ENCODE results near the gene KLHL11.
A peak's percentile ranks its signal among the peaks of the same experiment; 100 is the strongest.
"Not testable (repeated sequence)": the region's sequence is repeated elsewhere in the genome, so short reads cannot be mapped to it uniquely, and the experiment has no call there.

KLHL11 gene

DNA sequence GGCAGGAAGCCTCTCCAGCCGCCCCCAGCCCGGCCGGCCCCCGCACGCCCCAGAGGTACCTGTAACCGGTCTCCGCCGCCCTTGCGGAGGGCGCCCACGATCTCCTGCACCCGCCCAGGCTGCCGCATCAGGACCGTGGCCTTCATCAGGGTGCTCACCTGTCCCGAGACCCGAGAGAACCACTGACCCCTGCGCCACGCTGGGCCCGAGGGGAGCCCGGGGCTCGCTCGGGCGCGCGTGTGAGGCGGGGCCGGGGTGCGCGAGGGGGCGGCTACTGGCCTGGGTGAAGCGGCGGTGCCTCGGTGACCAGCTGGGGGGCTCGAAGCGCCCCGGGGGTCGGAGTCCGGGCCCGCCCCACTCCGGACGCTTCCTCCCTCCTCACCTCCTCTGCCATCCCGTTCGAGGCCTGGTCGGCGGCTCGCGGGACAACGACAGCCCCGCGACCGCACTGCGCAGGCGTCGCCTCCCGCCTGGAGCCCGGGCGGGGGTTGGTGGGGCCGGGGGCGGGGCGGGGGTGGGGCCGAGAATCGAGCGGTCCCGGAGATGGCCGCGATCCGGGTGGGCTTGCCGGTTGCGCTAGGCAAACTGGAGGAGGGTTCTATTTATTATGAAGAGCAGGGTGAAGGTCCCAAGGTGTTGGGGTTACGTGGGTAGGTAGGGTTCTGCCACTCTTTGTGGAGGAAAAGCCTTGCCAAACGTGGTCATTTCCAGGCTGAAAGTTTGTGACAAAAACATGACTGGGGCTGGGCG, 29.2 kb downstream of the KLHL11 start, which contains the start of gene NT5C3B:
Gene NT5C3B, minus strand, starts transcription at position 433 of the 750 bp plus-strand sequence. Its CDS starts 39 bp downstream, at position 394.
- peak; percentile 59 for DNase-seq

DNA sequence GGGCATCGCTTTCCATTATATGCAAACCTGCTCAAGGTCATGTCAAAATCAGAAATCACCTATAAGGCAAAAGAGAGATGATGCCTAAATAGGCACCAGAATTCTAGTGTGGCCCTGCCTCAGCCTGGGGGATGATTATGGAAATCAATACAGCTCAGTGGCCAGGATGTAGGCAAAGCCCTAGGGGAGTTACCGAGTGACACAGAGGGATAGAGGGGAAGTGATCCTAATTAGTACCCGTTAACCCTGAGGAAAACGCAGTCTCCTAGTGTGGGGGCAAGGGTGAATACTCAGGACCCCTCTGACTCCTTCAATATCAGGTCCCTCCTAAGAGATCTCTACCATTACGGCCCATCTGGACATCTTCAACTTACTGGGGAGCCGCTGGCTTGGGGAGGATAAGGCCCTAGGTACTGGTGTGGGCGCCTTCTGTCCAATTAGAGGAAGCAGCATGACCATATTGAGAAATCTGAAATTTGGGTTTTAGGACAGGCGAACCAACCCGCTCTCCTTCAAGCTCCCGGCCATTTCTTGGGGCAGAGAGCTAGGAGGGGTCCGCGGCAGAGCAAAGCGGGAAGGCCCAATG, 29.9 kb downstream of the KLHL11 start:
- no peak for DNase-seq

DNA sequence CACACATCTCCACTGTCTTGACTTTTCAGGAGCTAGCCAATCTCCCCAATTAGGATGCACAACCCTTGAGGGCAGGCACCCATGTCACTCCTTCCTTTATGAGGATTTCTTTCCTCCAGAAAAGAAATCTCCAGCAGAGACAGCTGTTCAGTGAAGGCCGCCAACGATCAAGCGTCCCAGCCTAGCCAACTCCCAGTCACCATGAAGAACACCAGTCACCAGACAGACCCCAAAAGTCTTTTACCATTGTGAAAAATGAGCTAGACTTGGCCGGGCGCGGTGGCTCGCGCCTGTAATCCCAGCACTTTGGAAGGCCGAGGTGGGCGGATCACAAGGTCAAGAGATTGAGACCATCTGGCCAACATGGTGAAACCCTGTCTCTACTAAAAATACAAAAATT, 35.3 kb downstream of the KLHL11 start:
- DNase-seq: not testable (repeated sequence)

DNA sequence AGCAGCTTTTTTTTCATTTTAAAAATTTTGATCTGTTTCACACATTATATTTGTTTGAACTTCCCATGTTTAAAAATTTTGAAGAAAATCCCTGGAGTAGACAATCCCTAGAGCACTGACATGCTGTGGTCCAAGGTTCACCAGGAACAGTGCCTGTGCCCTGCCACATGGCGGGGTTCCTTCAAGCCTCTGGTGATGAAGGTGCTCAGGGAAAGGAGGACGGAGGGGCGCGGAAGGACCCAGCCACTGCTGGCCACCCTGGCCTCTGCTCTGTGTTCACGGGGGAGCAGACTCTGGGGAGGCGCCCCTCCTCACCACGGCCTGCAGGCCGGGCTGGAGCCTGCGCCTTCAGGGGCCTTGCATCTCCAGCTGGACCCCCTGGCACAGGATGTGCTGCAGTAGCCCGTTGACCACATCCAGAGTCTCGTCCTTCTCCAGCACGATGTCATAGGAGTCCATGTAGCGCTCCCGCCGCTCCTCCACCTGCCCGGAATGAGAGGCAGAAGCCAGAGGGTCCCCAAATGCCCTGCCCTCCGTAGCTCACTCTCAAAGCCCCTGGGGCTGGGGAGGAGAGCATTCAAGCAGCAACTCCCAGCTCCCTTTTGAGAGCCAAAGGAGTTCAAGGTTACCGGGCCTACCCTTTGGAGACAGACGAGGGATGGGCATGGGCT, 39.9 kb downstream of the KLHL11 start:
- no peak for DNase-seq

DNA sequence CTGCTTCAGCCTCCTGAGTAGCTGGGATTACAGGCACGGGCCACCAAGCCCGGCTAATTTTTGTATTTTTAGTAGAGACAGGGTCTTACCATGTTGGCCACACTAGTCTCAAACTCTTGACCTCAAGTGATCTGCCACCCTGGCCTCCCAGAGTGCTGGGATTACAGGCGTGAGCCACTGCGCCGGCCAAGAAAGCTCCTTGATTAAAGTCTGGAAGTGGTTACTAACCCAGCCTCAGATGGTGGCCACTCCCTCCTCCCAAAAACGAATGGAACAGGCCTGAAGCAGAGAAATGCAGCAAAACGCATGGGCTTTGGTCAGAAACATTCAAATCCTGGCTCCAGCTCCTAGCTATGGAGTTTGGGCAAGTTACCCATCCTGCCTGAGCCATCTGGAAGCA, 41.1 kb downstream of the KLHL11 start:
- DNase-seq: no peak

DNA sequence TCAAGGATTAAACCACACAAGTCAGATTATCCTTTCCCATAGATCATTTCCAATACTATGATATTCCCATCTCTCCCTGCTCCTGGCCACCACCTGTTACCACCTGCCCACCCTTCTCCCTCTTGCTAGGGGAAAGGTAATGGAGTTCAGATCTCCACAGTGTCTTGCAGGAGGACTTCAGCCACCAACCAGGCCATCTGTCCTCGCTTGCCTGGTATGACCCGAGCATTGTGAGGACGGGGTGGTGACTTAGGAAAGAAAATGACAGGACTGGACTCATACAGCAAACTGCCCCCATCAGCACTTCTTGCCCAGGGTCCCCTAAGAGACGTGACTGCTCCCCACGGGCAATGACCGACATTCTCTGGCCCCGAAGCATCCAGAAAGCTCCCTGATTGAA, 41.6 kb downstream of the KLHL11 start:
- no peak for DNase-seq

DNA sequence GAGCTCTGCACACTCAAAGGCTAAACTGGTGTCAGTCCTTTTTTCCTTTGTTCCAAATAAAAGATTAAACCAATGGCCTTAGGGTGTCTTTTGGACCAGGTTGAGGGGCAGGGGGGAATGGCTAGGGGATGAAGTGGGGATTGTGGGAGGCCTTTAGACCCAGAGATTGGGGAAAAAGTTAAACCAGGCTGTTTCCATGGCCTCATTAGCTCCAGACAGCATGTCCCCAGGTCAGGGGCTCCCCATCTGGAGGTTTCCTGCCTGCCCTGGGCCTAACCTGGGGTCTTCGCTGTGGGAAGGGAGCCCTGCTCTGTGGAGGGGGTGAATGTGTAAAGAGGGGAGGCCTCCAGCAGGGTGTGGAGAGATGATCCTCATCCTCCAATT, 42.1 kb downstream of the KLHL11 start:
- DNase-seq: no peak

DNA sequence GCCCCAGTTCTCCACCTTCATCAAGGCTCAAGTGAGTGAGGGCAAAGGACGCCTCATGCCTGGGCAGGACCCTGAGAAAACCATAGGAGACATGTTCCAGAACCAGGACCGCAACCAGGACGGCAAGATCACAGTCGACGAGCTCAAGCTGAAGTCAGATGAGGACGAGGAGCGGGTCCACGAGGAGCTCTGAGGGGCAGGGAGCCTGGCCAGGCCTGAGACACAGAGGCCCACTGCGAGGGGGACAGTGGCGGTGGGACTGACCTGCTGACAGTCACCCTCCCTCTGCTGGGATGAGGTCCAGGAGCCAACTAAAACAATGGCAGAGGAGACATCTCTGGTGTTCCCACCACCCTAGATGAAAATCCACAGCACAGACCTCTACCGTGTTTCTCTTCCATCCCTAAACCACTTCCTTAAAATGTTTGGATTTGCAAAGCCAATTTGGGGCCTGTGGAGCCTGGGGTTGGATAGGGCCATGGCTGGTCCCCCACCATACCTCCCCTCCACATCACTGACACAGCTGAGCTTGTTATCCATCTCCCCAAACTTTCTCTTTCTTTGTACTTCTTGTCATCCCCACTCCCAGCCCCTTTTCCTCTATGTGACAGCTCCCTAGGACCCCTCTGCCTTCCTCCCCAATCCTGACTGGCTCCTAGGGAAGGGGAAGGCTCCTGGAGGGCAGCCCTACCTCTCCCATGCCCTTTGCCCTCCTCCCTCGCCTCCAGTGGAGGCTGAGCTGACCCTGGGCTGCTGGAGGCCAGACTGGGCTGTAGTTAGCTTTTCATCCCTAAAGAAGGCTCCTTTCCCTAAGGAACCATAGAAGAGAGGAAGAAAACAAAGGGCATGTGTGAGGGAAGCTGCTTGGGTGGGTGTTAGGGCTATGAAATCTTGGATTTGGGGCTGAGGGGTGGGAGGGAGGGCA, 42.7 kb downstream of the KLHL11 start:
- no peak for DNase-seq

DNA sequence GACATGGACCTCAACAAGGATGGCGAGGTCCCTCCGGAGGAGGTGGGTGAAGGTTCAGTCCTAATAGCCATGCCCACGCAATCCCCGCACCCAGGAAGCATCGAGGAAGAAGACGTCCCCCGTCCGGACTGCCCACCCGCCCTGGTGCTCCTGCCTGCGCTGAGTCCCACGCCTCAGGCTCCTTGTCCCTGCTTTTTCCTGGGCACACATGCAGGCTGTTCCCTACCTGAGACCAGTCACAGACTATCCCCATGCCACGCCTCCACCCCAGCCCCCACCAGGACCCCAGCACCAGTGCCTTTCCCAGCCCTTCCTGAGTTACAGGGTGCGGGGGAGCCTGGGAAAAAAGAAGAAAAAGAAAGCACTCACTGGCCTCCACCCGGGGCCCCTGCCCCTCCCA, 43.4 kb downstream of the KLHL11 start:
- DNase-seq: no peak

DNA sequence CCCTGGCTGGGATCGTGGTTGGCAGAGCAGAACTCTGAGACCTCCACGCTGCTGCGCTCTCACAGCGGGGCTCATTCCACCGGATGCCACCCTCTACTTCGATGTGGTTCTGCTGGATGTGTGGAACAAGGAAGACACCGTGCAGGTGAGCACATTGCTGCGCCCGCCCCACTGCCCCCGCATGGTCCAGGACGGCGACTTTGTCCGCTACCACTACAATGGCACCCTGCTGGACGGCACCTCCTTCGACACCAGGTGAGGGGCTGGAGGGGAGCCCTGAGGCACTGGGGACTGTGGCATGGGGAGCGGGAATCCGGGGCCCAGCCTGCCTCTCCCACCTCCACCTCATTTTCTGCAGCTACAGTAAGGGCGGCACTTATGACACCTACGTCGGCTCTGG, 47.2 kb downstream of the KLHL11 start:
- DNase-seq: no peak

DNA sequence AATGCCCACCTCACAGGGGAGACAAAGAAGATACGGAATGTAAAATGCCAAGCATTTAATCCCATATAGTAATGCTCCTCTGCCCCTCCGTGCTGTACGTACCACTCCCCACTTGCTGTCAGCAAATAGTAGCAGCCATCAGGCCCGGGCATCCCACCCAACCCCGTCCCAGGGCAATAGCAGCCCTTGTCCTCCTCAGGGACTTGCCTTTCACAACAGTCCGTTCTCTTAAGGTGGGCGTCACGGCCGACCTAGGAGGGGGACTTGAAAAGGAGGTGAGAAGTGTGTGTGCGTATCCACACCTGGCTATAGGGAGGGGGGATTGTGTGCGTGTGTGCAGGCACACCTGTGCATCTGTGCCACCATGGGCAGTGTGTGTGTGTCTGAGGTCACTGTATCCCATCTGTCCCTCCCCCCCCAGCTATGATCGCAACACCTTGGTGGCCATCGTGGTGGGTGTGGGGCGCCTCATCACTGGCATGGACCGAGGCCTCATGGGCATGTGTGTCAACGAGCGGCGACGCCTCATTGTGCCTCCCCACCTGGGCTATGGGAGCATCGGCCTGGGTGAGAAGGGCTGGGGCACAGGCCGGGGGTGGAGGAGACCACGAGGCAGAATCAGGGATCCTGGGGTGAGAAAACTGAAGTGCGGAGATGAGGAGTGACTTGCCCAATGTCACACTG, 48.4 kb downstream of the KLHL11 start:
- DNase-seq: no peak

DNA sequence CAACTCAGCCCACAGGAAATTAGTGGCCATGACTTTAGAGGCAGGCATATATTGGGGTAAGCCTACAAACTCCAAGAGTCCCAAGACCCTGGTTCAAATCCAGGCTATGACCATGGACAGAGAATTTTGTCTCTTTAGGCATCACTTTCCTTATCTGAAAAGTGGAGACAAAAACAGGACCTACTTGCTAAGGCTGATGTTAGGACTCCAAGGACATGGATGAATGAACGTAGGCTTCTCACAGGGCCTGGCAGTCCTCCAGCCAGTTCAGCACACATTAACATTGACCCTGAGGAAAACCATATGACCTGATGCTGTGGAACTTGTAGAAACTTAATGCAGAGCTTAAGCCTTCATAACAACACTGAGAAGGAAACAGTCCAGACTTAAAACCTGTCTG, 51.0 kb downstream of the KLHL11 start:
- no peak for DNase-seq

DNA sequence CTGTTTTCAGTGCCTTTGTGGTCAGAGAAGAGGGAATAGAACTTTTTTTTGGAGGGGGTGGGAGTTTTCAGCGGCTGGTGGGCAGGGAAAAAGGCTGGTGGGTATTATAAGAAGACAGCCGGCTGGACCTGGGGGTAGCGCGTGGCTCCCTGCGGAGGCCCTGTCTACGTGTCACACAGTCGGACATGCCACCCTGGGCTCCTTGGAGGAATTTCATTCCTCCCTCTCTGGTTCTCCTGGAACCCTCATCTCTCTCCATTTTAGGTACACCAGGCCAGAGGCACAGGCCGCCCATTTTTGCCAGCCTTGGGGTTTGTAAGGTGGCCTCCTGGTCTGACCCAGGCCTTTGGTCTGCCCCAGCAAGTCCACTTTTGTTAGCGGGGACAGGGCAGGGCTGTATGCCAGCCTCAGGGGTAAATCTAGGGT, 51.5 kb downstream of the KLHL11 start:
- DNase-seq: no peak

DNA sequence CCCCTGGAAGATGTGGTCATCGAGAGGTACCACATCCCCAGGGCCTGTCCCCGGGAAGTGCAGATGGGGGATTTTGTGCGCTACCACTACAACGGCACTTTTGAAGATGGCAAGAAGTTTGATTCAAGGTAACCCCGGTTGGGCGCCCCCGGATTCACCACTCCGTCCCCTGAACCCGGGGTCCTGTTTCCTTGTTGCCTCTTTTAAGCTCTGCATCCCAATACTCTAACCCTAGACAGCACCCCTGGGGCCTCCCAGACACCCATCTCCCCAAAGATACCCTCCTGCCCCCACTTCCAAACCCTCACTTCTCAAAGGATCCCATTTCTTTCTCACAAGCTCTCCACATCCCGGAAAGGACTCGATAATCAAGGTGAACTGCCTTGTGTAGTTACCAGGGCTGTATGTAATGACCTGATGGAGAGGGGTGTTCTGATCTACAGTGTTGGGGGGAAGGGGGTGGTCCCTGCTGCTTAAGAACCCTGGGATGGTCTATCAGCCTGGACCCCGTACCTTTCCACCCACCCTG, 52.0 kb downstream of the KLHL11 start:
- DNase-seq: no peak

DNA sequence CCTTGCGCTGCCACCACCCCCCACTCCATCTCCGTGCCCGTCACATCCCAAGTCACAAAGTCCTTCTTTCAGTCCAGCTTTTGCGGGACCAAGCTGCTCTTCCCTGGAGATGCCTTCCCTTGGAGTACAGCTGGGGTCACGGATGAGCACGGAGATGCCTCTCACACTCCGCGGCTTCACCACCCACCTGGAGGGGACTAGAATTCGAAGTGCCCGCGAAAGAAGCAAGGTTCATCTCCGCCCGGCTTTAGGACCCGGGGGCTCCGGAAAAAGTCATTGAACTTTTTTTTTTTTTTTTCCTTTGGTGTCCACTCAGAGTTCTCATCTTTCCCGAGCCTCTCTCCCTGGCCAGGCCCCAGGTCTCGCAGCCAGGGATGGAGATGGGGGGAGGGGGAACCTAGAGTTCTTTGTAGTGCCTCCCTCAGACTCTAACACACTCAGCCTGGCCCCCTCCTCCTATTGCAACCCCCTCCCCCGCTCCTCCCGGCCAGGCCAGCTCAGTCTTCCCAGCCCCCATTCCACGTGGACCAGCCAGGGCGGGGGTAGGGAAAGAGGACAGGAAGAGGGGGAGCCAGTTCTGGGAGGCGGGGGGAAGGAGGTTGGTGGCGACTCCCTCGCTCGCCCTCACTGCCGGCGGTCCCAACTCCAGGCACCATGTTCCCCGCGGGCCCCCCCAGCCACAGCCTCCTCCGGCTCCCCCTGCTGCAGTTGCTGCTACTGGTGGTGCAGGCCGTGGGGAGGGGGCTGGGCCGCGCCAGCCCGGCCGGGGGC, 52.7 kb downstream of the KLHL11 start, which contains the start of gene FKBP10:
Gene FKBP10, plus strand, starts transcription at position 624 of the 771 bp plus-strand sequence. Its CDS starts 31 bp downstream, at position 655.
- DNase-seq: peak; percentile 42

DNA sequence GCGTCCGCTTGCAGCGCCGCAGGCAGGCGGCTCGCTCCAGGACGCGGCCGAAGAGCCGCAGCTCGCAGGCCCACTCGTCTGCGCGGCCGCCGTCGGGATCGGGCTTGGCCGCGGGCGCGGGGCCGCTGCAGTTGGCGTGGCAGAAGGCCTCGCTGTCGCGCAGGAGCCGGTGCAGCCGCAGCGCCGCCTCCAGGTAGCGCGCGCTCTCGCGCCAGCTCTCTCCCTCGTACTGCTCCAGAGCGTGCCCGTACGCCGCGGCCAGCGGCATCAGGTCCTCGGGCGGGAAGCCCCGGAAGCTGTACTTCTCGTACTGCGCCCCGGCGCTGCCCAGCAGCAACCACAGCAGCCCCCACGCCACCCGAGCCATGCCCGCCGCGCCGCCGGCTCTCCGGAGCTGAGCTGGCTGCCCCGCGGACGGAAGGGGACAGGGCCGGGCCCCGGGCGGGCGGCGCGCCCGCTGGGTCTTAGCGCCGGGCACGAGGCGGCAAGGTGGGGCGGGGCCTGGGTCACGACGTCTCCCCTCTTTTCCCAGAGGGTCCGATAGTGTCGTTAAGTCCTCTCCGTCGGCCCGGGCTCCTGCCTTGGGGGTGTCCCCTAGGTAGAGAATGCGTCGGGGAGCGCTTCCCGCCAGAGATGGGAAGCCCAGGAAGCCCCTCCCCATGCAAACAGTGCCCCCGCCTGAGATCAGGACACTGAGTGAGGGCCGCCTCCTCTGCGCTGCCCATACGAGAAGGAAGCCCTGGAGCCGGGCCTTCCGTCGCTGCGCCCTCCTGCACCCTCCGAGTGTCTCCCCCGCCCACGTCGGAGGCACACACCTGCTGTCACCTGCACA, 53.5 kb downstream of the KLHL11 start, which contains the start of gene P3H4:
Gene P3H4, minus strand, starts transcription at position 401 of the 832 bp plus-strand sequence. Its CDS starts 34 bp downstream, at position 367.
- DNase-seq: peak; percentile 78

DNA sequence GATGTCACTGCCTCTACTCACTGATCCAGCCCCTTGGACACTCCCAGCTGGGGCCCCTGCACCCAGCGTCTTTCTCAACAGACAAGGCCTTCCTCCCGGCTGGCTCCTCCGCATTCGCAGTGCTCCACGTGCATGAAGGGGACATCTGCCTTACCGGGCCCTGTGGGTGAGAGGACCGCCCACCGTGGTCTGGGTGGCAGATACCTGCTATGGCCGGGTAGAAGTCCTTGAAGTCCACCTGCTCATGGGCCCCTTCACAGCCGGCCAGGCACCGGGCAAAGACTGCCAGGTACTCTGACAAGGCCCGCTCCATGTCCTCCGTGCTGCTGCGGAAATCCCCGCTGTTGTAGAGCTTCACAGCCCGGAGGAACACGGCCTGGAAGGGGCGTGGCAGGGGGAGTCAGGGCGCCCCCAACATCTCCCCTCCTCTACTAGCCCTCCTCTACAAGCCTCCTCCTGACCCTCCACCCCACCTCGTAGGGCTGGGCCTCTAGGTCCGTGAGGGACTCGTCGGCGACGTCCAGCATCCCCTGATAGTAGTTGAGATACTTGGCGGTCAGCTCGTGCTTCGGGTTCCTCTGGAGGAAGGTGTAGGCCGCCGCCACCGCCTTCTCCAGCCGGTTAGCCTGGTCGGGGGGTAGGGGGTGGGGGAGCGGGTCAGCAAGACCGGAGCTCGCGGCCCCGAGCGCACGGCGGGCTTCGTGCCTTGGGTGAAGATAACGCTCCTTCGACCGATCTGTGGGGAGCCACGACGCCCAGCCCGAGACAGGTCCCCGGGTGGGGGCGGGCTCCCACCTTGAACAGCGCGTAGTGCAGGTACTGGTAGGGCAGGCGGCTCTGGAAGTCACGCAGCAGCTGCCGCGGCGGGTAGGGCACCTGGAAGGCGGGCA, 54.3 kb downstream of the KLHL11 start:
- no peak for DNase-seq

DNA sequence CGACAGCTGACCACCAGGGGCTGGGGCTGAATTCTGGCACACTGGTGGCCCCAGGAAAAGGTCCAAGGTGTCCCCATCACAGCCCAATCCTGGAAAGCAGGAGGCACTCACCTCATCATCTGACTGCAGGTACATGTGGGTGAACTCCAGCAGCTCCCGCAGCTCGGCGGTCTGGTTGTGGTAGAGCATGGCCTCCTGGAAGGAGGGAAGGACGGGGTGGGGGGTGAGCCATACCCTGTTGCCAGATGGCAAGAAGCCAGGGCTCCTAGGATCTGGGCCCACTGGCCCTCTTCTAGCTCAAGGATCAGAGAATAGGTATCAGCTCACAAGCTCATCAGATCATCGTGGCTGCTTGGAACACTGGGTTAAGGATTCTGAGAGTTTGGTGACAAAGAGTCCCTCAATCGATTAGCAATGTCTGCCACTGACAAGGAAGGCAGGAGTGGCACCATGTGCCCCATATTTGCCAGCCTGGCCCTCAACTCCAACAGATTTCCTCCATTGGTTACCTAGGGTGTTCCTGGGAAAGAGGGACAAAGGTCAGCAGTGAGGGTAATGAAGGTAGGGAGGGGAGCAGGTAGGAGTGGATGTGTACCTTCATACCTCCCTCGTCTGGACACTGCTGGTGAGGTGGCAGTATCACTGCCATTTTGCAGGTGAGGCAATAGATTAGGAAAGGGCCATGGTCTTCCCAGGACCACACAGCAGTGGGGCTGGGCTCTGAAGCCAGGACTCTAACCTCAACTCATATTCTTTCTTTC, 58.4 kb downstream of the KLHL11 start:
- DNase-seq: no peak

Measured in activated naive CD4-positive, alpha-beta T cell treated with anti-CD3 and anti-CD28 coated beads, Interleukin-2, amount 50 U/mL, for 16 hours (primary cell).